Neural cell (in vitro differentiated cells): ENCODE measurements around the gene GAS7. TPM values are rescaled to one million over a fixed set of nuclear protein-coding genes. Genes with fewer than 3 reads are reported as not detected.

ENCODE experiments used
- H2AFZ ChIP-seq: fragments of 200-600, 300-800 bp; sonication (generic), shearing (Covaris generic); 2 replicates; pipeline ENCODE4 v1.6.0; 2014; ENCODE audit warnings: low read depth, mild to moderate bottlenecking, antibody characterized with exemption, low read length, moderate library complexity
- H3F3A ChIP-seq: fragments of 200-600 bp; shearing (Covaris generic); 2 replicates; pipeline ENCODE4 v1.6.1; 2016; ENCODE audit warnings: mild to moderate bottlenecking, moderate library complexity, mixed read lengths, antibody characterized with exemption, low read length; ENCODE audit not compliant: insufficient read depth, poor library complexity, severe bottlenecking
- H3K27ac ChIP-seq: fragments of 200-600, 300-800 bp; sonication (generic), shearing (Covaris generic); 2 replicates; pipeline ENCODE4 v1.5.1; 2014; ENCODE audit warnings: mild to moderate bottlenecking, low read length, moderate library complexity
- H3K27me3 ChIP-seq: fragments of 300-800, 200-600 bp; sonication (generic), shearing (Covaris generic); 2 replicates; pipeline ENCODE4 v1.6.0; 2014; ENCODE audit warnings: mild to moderate bottlenecking, low read depth, low read length, moderate library complexity; ENCODE audit not compliant: insufficient read depth
- H3K36me3 ChIP-seq: fragments of 300-800, 200-600 bp; sonication (generic), shearing (Covaris generic); 2 replicates; pipeline ENCODE4 v1.5.1; 2014; ENCODE audit warnings: mild to moderate bottlenecking, antibody characterized with exemption, low read length, moderate library complexity; ENCODE audit not compliant: insufficient read depth
- H3K4me2 ChIP-seq: fragments of 300-800, 200-600 bp; sonication (generic), shearing (Covaris generic); 2 replicates; pipeline ENCODE4 v1.6.0; 2014; ENCODE audit warnings: mild to moderate bottlenecking, low read length
- H3K4me3 ChIP-seq: fragments of 300-800, 200-600 bp; sonication (generic), shearing (Covaris generic); 2 replicates; pipeline ENCODE4 v1.5.1; 2014; ENCODE audit warnings: mild to moderate bottlenecking, low read length, moderate library complexity
- H3K79me2 ChIP-seq: fragments of 200-600 bp; shearing (Covaris generic); replicated peaks from 2 replicates; pipeline ENCODE4 v1.6.0; 2014; ENCODE audit warnings: mild to moderate bottlenecking, low read length, moderate library complexity; ENCODE audit not compliant: insufficient read depth
- H3K9ac ChIP-seq: fragments of 300-800, 200-600 bp; sonication (generic), shearing (Covaris generic); 2 replicates; pipeline ENCODE4 v1.6.1; 2016; ENCODE audit warnings: mild to moderate bottlenecking, low read length, mixed read lengths
- H3K9me2 ChIP-seq: fragments of 200-600 bp; shearing (Covaris generic); 2 replicates; pipeline ENCODE4 v1.6.1; 2016; ENCODE audit warnings: mild to moderate bottlenecking, low read length, mixed read lengths; ENCODE audit not compliant: insufficient read depth
- H3K9me3 ChIP-seq: fragments of 200-600, 300-800 bp; sonication (generic), shearing (Covaris generic); 2 replicates; pipeline ENCODE4 v1.6.1; 2016; ENCODE audit warnings: mild to moderate bottlenecking, mixed run types, low read length, moderate library complexity, mixed read lengths
- H4K20me1 ChIP-seq: fragments of 200-600 bp; shearing (Covaris generic); 2 replicates; pipeline ENCODE4 v1.6.1; 2016; ENCODE audit warnings: mild to moderate bottlenecking, mixed run types; ENCODE audit not compliant: insufficient read depth
- EP300 ChIP-seq: fragments of 450-650 bp; conservative IDR thresholded peaks from 2 replicates; pipeline ENCODE4 v1.6.1; 2014; ENCODE audit warnings: antibody characterized with exemption, mild to moderate bottlenecking, moderate library complexity; ENCODE audit not compliant: poor library complexity, severe bottlenecking
- EZH2 ChIP-seq: fragments of 200-600, 300-800 bp; shearing (Covaris generic), sonication (generic); IDR thresholded peaks from 2 replicates; pipeline ENCODE4 v1.6.1; 2014; ENCODE audit warnings: antibody characterized with exemption, low read length, borderline replicate concordance, mild to moderate bottlenecking; ENCODE audit not compliant: insufficient read depth, poor library complexity, severe bottlenecking
- MXI1 ChIP-seq: fragments of 450-650 bp; conservative IDR thresholded peaks from 2 replicates; pipeline ENCODE4 v1.6.1; 2014; ENCODE audit warnings: antibody characterized with exemption, mild to moderate bottlenecking; ENCODE audit not compliant: poor library complexity, severe bottlenecking
- POLR2AphosphoS5 ChIP-seq: IDR thresholded peaks from 2 replicates; pipeline ENCODE4 v1.6.1; 2012
- RAD21 ChIP-seq: fragments of 450-650 bp; conservative IDR thresholded peaks from 2 replicates; pipeline ENCODE4 v1.6.1; 2014; ENCODE audit warnings: antibody characterized with exemption, mild to moderate bottlenecking, moderate library complexity
- SMC3 ChIP-seq: fragments of 450-650 bp; conservative IDR thresholded peaks from 2 replicates; pipeline ENCODE4 v1.6.1; 2014; ENCODE audit warnings: antibody characterized with exemption, mild to moderate bottlenecking, moderate library complexity; ENCODE audit not compliant: poor library complexity
- TAF1 ChIP-seq: IDR thresholded peaks from 2 replicates; pipeline ENCODE4 v1.6.1; 2012; ENCODE audit warnings: low read depth
- polyA plus RNA-seq: library from polyadenylated mRNA; depleted of rRNA; stranded (reverse); fragments of >200 nt; gene quantifications from 2 replicates; pipeline ENCODE4 v1.2.3, GENCODE V29; 2014
- TF ChIP-seq, protein P1 (sequence below): IDR thresholded peaks from 2 replicates; pipeline ENCODE4 v1.6.1; 2012; ENCODE audit warnings: borderline replicate concordance
- TF ChIP-seq, protein P2 (sequence below): fragments of 450-650 bp; IDR thresholded peaks from 2 replicates; pipeline ENCODE4 v1.5.1; 2014; ENCODE audit warnings: antibody characterized with exemption, mild to moderate bottlenecking, moderate library complexity; ENCODE audit not compliant: poor library complexity, severe bottlenecking

GAS7 gene
- polyA plus RNA-seq, 1 donor from 2014 or later: 23.6 TPM

DNA sequence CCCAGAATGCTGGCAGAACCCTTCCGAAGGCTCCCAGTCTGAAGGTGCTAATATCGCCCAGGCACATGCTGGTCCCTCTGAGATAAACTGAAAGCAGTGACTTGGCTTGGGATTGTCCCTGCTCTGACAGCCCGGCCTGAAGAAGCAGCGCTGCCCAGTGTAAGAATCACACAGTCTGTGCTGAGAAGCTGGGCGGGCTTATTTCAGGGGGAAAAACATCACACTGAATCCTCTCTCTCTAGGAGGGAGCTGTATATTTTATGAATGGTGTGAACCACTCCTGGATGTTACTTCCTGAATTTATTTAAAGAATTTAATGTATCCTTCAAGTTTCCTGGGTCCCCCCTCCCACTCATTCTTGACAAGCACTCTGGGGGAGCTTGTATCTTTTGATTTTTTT, 36.3 kb downstream of the GAS7 start:
- no peaks in the 10 kb centered on the region for H3K79me2 ChIP-seq
- no peak overlapping the region for H3K27ac ChIP-seq
- TF ChIP-seq MXI1 (no peak), RAD21 (no peak), EZH2 (no peak), POLR2AphosphoS5 (no peak), EP300 (no peak)
- TF ChIP-seq, protein P1, sequence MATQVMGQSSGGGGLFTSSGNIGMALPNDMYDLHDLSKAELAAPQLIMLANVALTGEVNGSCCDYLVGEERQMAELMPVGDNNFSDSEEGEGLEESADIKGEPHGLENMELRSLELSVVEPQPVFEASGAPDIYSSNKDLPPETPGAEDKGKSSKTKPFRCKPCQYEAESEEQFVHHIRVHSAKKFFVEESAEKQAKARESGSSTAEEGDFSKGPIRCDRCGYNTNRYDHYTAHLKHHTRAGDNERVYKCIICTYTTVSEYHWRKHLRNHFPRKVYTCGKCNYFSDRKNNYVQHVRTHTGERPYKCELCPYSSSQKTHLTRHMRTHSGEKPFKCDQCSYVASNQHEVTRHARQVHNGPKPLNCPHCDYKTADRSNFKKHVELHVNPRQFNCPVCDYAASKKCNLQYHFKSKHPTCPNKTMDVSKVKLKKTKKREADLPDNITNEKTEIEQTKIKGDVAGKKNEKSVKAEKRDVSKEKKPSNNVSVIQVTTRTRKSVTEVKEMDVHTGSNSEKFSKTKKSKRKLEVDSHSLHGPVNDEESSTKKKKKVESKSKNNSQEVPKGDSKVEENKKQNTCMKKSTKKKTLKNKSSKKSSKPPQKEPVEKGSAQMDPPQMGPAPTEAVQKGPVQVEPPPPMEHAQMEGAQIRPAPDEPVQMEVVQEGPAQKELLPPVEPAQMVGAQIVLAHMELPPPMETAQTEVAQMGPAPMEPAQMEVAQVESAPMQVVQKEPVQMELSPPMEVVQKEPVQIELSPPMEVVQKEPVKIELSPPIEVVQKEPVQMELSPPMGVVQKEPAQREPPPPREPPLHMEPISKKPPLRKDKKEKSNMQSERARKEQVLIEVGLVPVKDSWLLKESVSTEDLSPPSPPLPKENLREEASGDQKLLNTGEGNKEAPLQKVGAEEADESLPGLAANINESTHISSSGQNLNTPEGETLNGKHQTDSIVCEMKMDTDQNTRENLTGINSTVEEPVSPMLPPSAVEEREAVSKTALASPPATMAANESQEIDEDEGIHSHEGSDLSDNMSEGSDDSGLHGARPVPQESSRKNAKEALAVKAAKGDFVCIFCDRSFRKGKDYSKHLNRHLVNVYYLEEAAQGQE: no peak
- no peaks in the 10 kb centered on the region for H3F3A ChIP-seq
- no peaks in the 10 kb centered on the region for H4K20me1 ChIP-seq
- H3K4me2 ChIP-seq: no peak overlapping the region
- no peak overlapping the region for H3K9ac ChIP-seq
- no peaks in the 10 kb centered on the region for H3K27me3 ChIP-seq
- H3K9me2 ChIP-seq: no peaks in the 10 kb centered on the region
- H3K4me3 ChIP-seq: no peak overlapping the region
- no peaks in the 10 kb centered on the region for H3K36me3 ChIP-seq
- no peaks in the 10 kb centered on the region for H3K9me3 ChIP-seq
- no peak overlapping the region for H2AFZ ChIP-seq

DNA sequence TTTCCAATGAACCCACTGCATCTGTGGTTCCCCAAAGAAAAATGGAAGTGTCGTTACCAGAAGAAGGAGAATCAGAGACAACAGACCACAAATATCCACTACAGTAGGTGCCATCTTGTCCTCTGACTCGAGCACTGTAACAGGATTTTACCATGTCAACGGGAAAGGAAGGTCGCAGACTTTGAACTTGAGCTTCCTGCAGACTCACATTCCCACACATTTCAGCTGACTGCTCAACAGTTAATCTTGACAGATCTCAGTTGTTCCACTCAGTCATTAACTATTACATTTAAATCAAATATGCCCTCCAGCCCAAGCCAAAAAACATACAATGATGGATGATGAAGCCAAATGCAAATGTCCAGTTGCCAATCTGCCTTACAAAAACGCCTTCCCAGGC, 37.0 kb downstream of the GAS7 start:
- Histone ChIP-seq H3K9me3 (no peaks in the 10 kb centered on the region), H3K27ac (no peak overlapping the region), H3K36me3 (no peaks in the 10 kb centered on the region), H4K20me1 (no peaks in the 10 kb centered on the region), H3K27me3 (no peaks in the 10 kb centered on the region), H3K9me2 (no peaks in the 10 kb centered on the region), H3K79me2 (no peaks in the 10 kb centered on the region), H3K4me2 (no peak overlapping the region), H3K9ac (no peak overlapping the region), H3K4me3 (no peak overlapping the region), H2AFZ (no peak overlapping the region), H3F3A (no peaks in the 10 kb centered on the region)
- TF ChIP-seq, protein P1: no peak
- TF ChIP-seq RAD21 (no peak), SMC3 (no peak), EZH2 (no peak), MXI1 (no peak), POLR2AphosphoS5 (no peak), TAF1 (no peak), EP300 (no peak)
- TF ChIP-seq, protein P2, sequence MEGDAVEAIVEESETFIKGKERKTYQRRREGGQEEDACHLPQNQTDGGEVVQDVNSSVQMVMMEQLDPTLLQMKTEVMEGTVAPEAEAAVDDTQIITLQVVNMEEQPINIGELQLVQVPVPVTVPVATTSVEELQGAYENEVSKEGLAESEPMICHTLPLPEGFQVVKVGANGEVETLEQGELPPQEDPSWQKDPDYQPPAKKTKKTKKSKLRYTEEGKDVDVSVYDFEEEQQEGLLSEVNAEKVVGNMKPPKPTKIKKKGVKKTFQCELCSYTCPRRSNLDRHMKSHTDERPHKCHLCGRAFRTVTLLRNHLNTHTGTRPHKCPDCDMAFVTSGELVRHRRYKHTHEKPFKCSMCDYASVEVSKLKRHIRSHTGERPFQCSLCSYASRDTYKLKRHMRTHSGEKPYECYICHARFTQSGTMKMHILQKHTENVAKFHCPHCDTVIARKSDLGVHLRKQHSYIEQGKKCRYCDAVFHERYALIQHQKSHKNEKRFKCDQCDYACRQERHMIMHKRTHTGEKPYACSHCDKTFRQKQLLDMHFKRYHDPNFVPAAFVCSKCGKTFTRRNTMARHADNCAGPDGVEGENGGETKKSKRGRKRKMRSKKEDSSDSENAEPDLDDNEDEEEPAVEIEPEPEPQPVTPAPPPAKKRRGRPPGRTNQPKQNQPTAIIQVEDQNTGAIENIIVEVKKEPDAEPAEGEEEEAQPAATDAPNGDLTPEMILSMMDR: no peak
